ENCODE data around the gene CHRNA4. TPM values are rescaled to one million over a fixed set of nuclear protein-coding genes. Genes with fewer than 3 reads are reported as not detected.
"Not testable (repeated sequence)": the region's sequence is repeated elsewhere in the genome, so short reads cannot be mapped to it uniquely, and the experiment has no call there.

The CHRNA4 gene
- total RNA-seq, 1 donor from 2014 or later = 6.9 TPM

GRCh38 chr20:63351811-63352591 lies 9.1 kb downstream of the CHRNA4 start:
- FAIRE-seq (no peak), DNase-seq (ENCODE audit: low spot score in 2 of 2) (peak; percentile 71 to 78)

GRCh38 chr20:63351326-63351700 lies 9.8 kb downstream of the CHRNA4 start:
- no peak for FAIRE-seq
- DNase-seq (ENCODE audit: low spot score in 2 of 2) = no peak

- no peak for FAIRE-seq
These were observed 10.4 kb downstream of the CHRNA4 start for GRCh38 chr20:63350597-63351325.

GRCh38 chr20:63350196-63350595 lies 11.0 kb downstream of the CHRNA4 start:
- no peak for FAIRE-seq
- DNase-seq (ENCODE audit: low spot score in 2 of 2) = no peak

More at GRCh38 chr20:63350597-63351325, 10.4 kb downstream of the CHRNA4 start:
- DNase-seq (ENCODE audit: low spot score in 2 of 2) = no peak

GRCh38 chr20:63349516-63349895 lies 11.6 kb downstream of the CHRNA4 start:
- FAIRE-seq (no peak), DNase-seq (ENCODE audit: low spot score in 2 of 2) (no peak)

GRCh38 chr20:63348828-63349515 lies 12.2 kb downstream of the CHRNA4 start:
- DNase-seq (ENCODE audit: low spot score in 2 of 2) (no peak), FAIRE-seq (no peak)

GRCh38 chr20:63347950-63348827 lies 13.0 kb downstream of the CHRNA4 start:
- no peak for FAIRE-seq
- DNase-seq (ENCODE audit: low spot score in 2 of 2) = no peak

GRCh38 chr20:63347081-63347741 lies 13.9 kb downstream of the CHRNA4 start:
- FAIRE-seq (no peak), DNase-seq (ENCODE audit: low spot score in 2 of 2) (no peak)

GRCh38 chr20:63346131-63347080 lies 14.7 kb downstream of the CHRNA4 start:
- FAIRE-seq = no peak
- DNase-seq (ENCODE audit: low spot score in 2 of 2) = no peak

- DNase-seq (ENCODE audit: low spot score in 2 of 2) = peak in 1 of 2 donors; percentile 61
- no peak for FAIRE-seq
These were observed 15.6 kb downstream of the CHRNA4 start for GRCh38 chr20:63345328-63346100.

GRCh38 chr20:63344616-63345327 lies 16.4 kb downstream of the CHRNA4 start:
- DNase-seq (ENCODE audit: low spot score in 2 of 2) = no peak
- no peak for FAIRE-seq

GRCh38 chr20:63343460-63344445 lies 17.4 kb downstream of the CHRNA4 start:
- no peak for FAIRE-seq
- DNase-seq (ENCODE audit: low spot score in 2 of 2) = no peak

GRCh38 chr20:63342561-63343459 lies 18.3 kb downstream of the CHRNA4 start:
- FAIRE-seq (no peak), DNase-seq (ENCODE audit: low spot score in 2 of 2) (no peak)

- peak; percentile 73 for FAIRE-seq
- not testable (repeated sequence) for DNase-seq (ENCODE audit: low spot score in 2 of 2)
These were observed 20.9 kb downstream of the CHRNA4 start for GRCh38 chr20:63340158-63340688.

Data from frontal cortex (tissue), 4 donors.